K562 (cell line): Measurements from ENCODE around the gene DZIP1. TPM values are rescaled to one million over a fixed set of nuclear protein-coding genes. Genes with fewer than 3 reads are reported as not detected.

Experiments used
- ATAC-seq: fragments of 200-7000 bp; cut with Tn5 transposase; 3 replicates; pipeline ENCODE4 v1.9.1; 2020; ENCODE audit warnings: moderate library complexity
- BruUV-seq: library from RNA; stranded (reverse); fragments of 400-500 nt; replicated peaks from 2 replicates; lab custom pipeline; 2021; lab: Mats Ljungman, UMichigan
- CTCF ChIA-PET: fragments of 300-600 bp; formaldehyde crosslinking; extraction: SDS; loops from one replicate; lab custom pipeline; 2021; ENCODE audit warnings: low intra/inter-chr PET ratio; lab: Yijun Ruan, JAX
- POLR2A ChIA-PET: fragments of 300-600, 350-650 bp; sonication (Branson Sonifier 250); formaldehyde crosslinking; extraction: SDS; loops from one replicate; lab custom pipeline; 2021; ENCODE audit warnings: antibody characterized with exemption, inconsistent platforms; lab: Yijun Ruan, JAX
- DNase-seq, 4 experiments: peaks; one replicate each; pipeline versions ENCODE4 v3.0.0 to v3.0.0-alpha.2; 2011 to 2018; ENCODE audit warnings: low spot score in 3 of 4, mixed read lengths in 3 of 4; ENCODE audit errors: extremely low read depth in 1 of 4
- FAIRE-seq: peaks from 2 replicates; lab custom pipeline; 2011; peaks lifted over from hg19 to GRCh38; lab: Jason Lieb, UNC
- H2AFZ ChIP-seq: 2 replicates; pipeline ENCODE4 v1.6.0; 2011; ENCODE audit warnings: low read depth, low read length, control low read depth, inconsistent platforms
- H3K27ac ChIP-seq: fragments of 200-600 bp; 3 replicates; pipeline ENCODE4 v1.8.0; 2011; ENCODE audit warnings: low read depth, mild to moderate bottlenecking, control low read depth, inconsistent platforms, low read length, moderate library complexity, mixed read lengths; ENCODE audit errors: extremely low read depth
- H3K27me3 ChIP-seq, 2 experiments: fragments of 300-600 bp in 1 of 2; 2 replicates in 1 of 2; 3 replicates in 1 of 2; pipeline versions ENCODE4 v1.6.0 to v1.8.0; 2011; ENCODE audit warnings: inconsistent platforms in 2 of 2, low read length in 2 of 2, mild to moderate bottlenecking in 1 of 2, mixed read lengths in 1 of 2, moderate library complexity in 1 of 2; ENCODE audit not compliant: control insufficient read depth in 2 of 2, insufficient read depth in 2 of 2
- H3K36me3 ChIP-seq: fragments of 300-600 bp; 3 replicates; pipeline ENCODE4 v1.8.0; 2011; ENCODE audit warnings: mild to moderate bottlenecking, low read length, inconsistent platforms; ENCODE audit not compliant: control insufficient read depth, insufficient read depth
- H3K4me1 ChIP-seq, 2 experiments: fragments of 200-600 bp in 1 of 2; replicated peaks in 1 of 2; 2 replicates in 1 of 2; 3 replicates in 1 of 2; pipeline versions ENCODE4 v1.5.1 to v1.8.0; 2011; ENCODE audit warnings: inconsistent platforms in 2 of 2, low read length in 2 of 2, mild to moderate bottlenecking in 1 of 2, mixed read lengths in 1 of 2, moderate library complexity in 1 of 2; ENCODE audit not compliant: control insufficient read depth in 2 of 2, insufficient read depth in 2 of 2
- H3K4me2 ChIP-seq: 2 replicates; pipeline ENCODE4 v1.6.1; 2011; ENCODE audit warnings: low read length, control low read depth, inconsistent platforms, mixed read lengths; ENCODE audit not compliant: insufficient read depth
- H3K4me3 ChIP-seq: fragments of 200-600 bp; sonication (generic), shearing (Covaris generic); 2 replicates; pipeline ENCODE4 v1.5.1; 2016; ENCODE audit warnings: control low read depth, inconsistent platforms
- H3K79me2 ChIP-seq: fragments of 200-600 bp; 3 replicates; pipeline ENCODE4 v1.8.0; 2011; ENCODE audit warnings: low read length, inconsistent platforms; ENCODE audit not compliant: control insufficient read depth, insufficient read depth
- H3K9ac ChIP-seq, 2 experiments: 2 replicates each; pipeline versions ENCODE4 v1.6.0 to v1.6.1; 2011; ENCODE audit warnings: low read depth in 2 of 2, low read length in 2 of 2, control low read depth in 1 of 2, inconsistent platforms in 1 of 2, mild to moderate bottlenecking in 1 of 2, mixed read lengths in 1 of 2; ENCODE audit not compliant: insufficient read depth in 1 of 2
- H3K9me1 ChIP-seq: one replicate; pipeline ENCODE4 v1.6.0; 2011; ENCODE audit warnings: inconsistent platforms, mild to moderate bottlenecking, low read length, moderate library complexity; ENCODE audit not compliant: control insufficient read depth, insufficient read depth
- H3K9me3 ChIP-seq: replicated peaks from 2 replicates; pipeline ENCODE4 v1.5.1; 2011; ENCODE audit warnings: low read depth, low read length, inconsistent platforms; ENCODE audit not compliant: control insufficient read depth, insufficient read depth
- H4K20me1 ChIP-seq: replicated peaks from 2 replicates; pipeline ENCODE4 v1.6.1; 2011; ENCODE audit warnings: low read length, inconsistent platforms, mixed read lengths; ENCODE audit not compliant: control insufficient read depth, insufficient read depth
- GTF2F1 ChIP-seq: IDR thresholded peaks from 2 replicates; pipeline ENCODE4 v1.6.1; 2011; ENCODE audit warnings: low read depth, low read length, improper control_type of control experiment
- ZBTB8A ChIP-seq: fragments of 450-650 bp; IDR thresholded peaks from 2 replicates; pipeline ENCODE4 v1.6.1; 2018; ENCODE audit warnings: mild to moderate bottlenecking, moderate library complexity; ENCODE audit not compliant: partially characterized antibody
- ZSCAN32 ChIP-seq: fragments of 450-650 bp; formaldehyde crosslinking; IDR thresholded peaks from 2 replicates; pipeline ENCODE4 v1.4.0; 2020; ENCODE audit warnings: mild to moderate bottlenecking, moderate library complexity
- WGBS: fragments of 100-300 bp; shearing (Covaris generic); methylation state at CpG from one replicate; pipeline ENCODE4 v1.1.6; 2016; ENCODE audit warnings: low coverage, mixed read lengths; ENCODE audit not compliant: insufficient coverage; ENCODE audit errors: missing lambda C conversion rate; 5-methylcytosine and 5-hydroxymethylcytosine counted together
- in situ Hi-C: fragments of 300-500 bp; cut with MboI; formaldehyde crosslinking; loops from 4 replicates; pipeline ENCODE4 v1.15.0; 2018; ENCODE audit warnings: inconsistent platforms, mixed read lengths
- intact Hi-C: fragments of 100-400 bp; cut with micrococcal nuclease; formaldehyde crosslinking; loops from 2 replicates; pipeline ENCODE4 v1.14.2; 2022
- polyA plus RNA-seq, 8 experiments: library from polyadenylated mRNA; depleted of rRNA in 4 of 8; stranded (reverse) in 5 of 8; unstranded in 3 of 8; fragments of >200 nt; fragmentation: Nextera tagmentation in 2 of 8; fragmentation: Illumina TruSeq in 1 of 8; extraction: Ambion mirVana in 2 of 8; extraction: Trizol in 1 of 8; gene quantifications; 2 replicates each; pipeline versions ENCODE4 v1.2.1 to v1.2.3, GENCODE V29; 2011 to 2014; ENCODE audit warnings: inconsistent platforms in 1 of 8, missing spikeins in 1 of 8
- total RNA-seq, 7 experiments: library from RNA; depleted of rRNA in 6 of 7; stranded (reverse); fragments of >200 nt in 6 of 7; fragmentation: Illumina TruSeq in 2 of 7; extraction: Trizol in 2 of 7; gene quantifications; 2 replicates each; pipeline versions ENCODE4 v1.2.1 to v1.2.3, GENCODE V29; 2011 to 2021; ENCODE audit warnings: low replicate concordance in 1 of 7
- TF ChIP-seq, protein P1 (sequence below): IDR thresholded peaks from 2 replicates; pipeline ENCODE4 v1.6.1; 2011; ENCODE audit not compliant: insufficient read length; ENCODE audit errors: extremely low read depth
- TF ChIP-seq, protein P2 (sequence below): fragments of 250-450 bp; sonication (Bioruptor Pico); IDR thresholded peaks from 2 replicates; pipeline ENCODE4 v1.9.0; 2021; ENCODE audit warnings: mild to moderate bottlenecking

The DZIP1 gene
- total and polyA plus RNA-seq, 9 of the 15 experiments (the other 6 are each of a cell fraction or from before 2014, with no cell fraction given): 0.07 TPM; not detected in 8

DNA sequence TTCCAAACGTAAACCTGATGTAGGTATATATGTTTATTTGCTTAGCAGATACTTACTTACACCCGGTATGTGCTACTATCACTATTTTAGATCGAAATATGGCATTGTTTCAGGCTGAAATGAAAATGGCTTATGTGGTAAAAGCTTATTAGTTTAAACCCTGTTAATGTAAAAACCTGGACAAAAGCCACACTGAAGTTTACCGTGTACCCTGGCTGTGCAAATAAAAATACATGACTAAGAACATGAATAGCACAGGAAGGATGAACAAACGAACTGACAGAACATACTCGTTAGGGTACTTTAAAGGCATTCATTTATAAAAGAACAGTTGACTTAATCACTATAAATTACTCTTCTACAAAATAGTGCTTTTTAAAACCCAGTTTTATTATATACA is 85.4 kb downstream of the DZIP1 start:
- BruUV-seq: no TSS peak
- FAIRE-seq (no peak), ATAC-seq (no peak), DNase-seq (no peak)
- Histone ChIP-seq H3K9ac (no peak overlapping the region), H3K4me3 (no peak overlapping the region), H3K79me2 (no peaks in the 10 kb centered on the region), H3K27me3 (peaks cover 12 to 16% of the 10 kb centered on the region in 2 experiments), H3K9me3 (no peaks in the 10 kb centered on the region), H3K27ac (no peak overlapping the region), H3K36me3 (no peaks in the 10 kb centered on the region), H3K9me1 (no peaks in the 10 kb centered on the region), H3K4me1 (no peaks in the 10 kb centered on the region), H4K20me1 (no peaks in the 10 kb centered on the region), H2AFZ (no peak overlapping the region), H3K4me2 (no peak overlapping the region)
- in situ Hi-C loops: no loop called here
- intact Hi-C loops: loop anchor here (10.0 kb wide), 1 partner anchor 64 kb away; no protein-coding TSS in a partner anchor
- WGBS: under 1% methylated on average over 6 of the region's 6 CpGs
- ChIA-PET CTCF (no interaction called here), POLR2A (no interaction called here)
- TF ChIP-seq, protein P1, sequence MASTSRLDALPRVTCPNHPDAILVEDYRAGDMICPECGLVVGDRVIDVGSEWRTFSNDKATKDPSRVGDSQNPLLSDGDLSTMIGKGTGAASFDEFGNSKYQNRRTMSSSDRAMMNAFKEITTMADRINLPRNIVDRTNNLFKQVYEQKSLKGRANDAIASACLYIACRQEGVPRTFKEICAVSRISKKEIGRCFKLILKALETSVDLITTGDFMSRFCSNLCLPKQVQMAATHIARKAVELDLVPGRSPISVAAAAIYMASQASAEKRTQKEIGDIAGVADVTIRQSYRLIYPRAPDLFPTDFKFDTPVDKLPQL: no peak
- no peak for TF ChIP-seq ZBTB8A
- no peak for TF ChIP-seq GTF2F1
- no peak for TF ChIP-seq ZSCAN32 (CRISPR knock-in tag)
- TF ChIP-seq, protein P2, sequence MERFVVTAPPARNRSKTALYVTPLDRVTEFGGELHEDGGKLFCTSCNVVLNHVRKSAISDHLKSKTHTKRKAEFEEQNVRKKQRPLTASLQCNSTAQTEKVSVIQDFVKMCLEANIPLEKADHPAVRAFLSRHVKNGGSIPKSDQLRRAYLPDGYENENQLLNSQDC (CRISPR knock-in tag): no peak
